ENCODE results near the gene CAPN5.

Gene CAPN5

GRCh38 chr11:77155082-77155475 is 88.3 kb downstream of the CAPN5 start:
- no peak for DNase-seq

GRCh38 chr11:77155556-77156130 is 88.9 kb downstream of the CAPN5 start:
- DNase-seq = no peak

GRCh38 chr11:77156396-77157195 is 89.8 kb downstream of the CAPN5 start:
- DNase-seq = no peak

- DNase-seq = no peak
These were observed 91.4 kb downstream of the CAPN5 start for GRCh38 chr11:77158041-77158695.

GRCh38 chr11:77159219-77159936 is 92.6 kb downstream of the CAPN5 start:
- DNase-seq = no peak

- no peak for DNase-seq
These were observed 93.2 kb downstream of the CAPN5 start for GRCh38 chr11:77159937-77160495.

GRCh38 chr11:77163271-77163670 is 96.5 kb downstream of the CAPN5 start:
- DNase-seq = no peak

- DNase-seq = no peak
These were observed 98.3 kb downstream of the CAPN5 start for GRCh38 chr11:77165066-77165465.

- DNase-seq = no peak
These were observed 99.2 kb downstream of the CAPN5 start for GRCh38 chr11:77166021-77166420.

GRCh38 chr11:77167111-77167626 is 100.4 kb downstream of the CAPN5 start:
- no peak for DNase-seq

GRCh38 chr11:77167791-77168190 is 101.0 kb downstream of the CAPN5 start:
- no peak for DNase-seq

- DNase-seq = no peak
These were observed 103.3 kb downstream of the CAPN5 start for GRCh38 chr11:77170107-77170506.

GRCh38 chr11:77171254-77171653 is 104.5 kb downstream of the CAPN5 start:
- DNase-seq = no peak

GRCh38 chr11:77171885-77172665 is 105.3 kb downstream of the CAPN5 start:
- DNase-seq = no peak

GRCh38 chr11:77172666-77172982 is 105.9 kb downstream of the CAPN5 start:
- no peak for DNase-seq

GRCh38 chr11:77173494-77173893 is 106.7 kb downstream of the CAPN5 start:
- DNase-seq = no peak

- DNase-seq = no peak
These were observed 107.8 kb downstream of the CAPN5 start for GRCh38 chr11:77174559-77174958.

- no peak for DNase-seq
These were observed 108.5 kb downstream of the CAPN5 start for GRCh38 chr11:77175021-77175842.
